T-helper 22 cell (primary cell): ENCODE results near the gene RALGDS.
"Not testable (repeated sequence)": the region's sequence is repeated elsewhere in the genome, so short reads cannot be mapped to it uniquely, and the experiment has no call there.

ENCODE experiments used
- DNase-seq: peaks from one replicate; pipeline ENCODE4 v3.0.0-alpha.2; 2020; ENCODE audit warnings: low read depth

RALGDS gene

GRCh38 chr9:133066181-133066983 is 54.7 kb downstream of the RALGDS start:
- DNase-seq, result no peak

- DNase-seq, result no peak
Measured at GRCh38 chr9:133065070-133065388, 56.0 kb downstream of the RALGDS start.

- no peak for DNase-seq
Measured at GRCh38 chr9:133064241-133065069, 56.6 kb downstream of the RALGDS start.

GRCh38 chr9:133063500-133064231 is 57.4 kb downstream of the RALGDS start:
- DNase-seq, result no peak

GRCh38 chr9:133063159-133063499 is 57.9 kb downstream of the RALGDS start:
- DNase-seq, result no peak

GRCh38 chr9:133062569-133062968 is 58.5 kb downstream of the RALGDS start:
- DNase-seq, result not testable (repeated sequence)

GRCh38 chr9:133061764-133062145 is 59.3 kb downstream of the RALGDS start, which contains the start of gene CEL:
CEL (plus strand) TSS chr9:133061981; CDS start chr9:133062003, 22 bp downstream.
- not testable (repeated sequence) for DNase-seq

GRCh38 chr9:133061019-133061763 is 59.8 kb downstream of the RALGDS start:
- not testable (repeated sequence) for DNase-seq

- no peak for DNase-seq
Measured at GRCh38 chr9:133060417-133060841, 60.6 kb downstream of the RALGDS start.

- no peak for DNase-seq
Measured at GRCh38 chr9:133059623-133060022, 61.4 kb downstream of the RALGDS start.

- no peak for DNase-seq
Measured at GRCh38 chr9:133058550-133059320, 62.3 kb downstream of the RALGDS start.

GRCh38 chr9:133058071-133058470 is 63.0 kb downstream of the RALGDS start:
- DNase-seq, result no peak

- no peak for DNase-seq
Measured at GRCh38 chr9:133057553-133057952, 63.5 kb downstream of the RALGDS start.

- no peak for DNase-seq
Measured at GRCh38 chr9:133057006-133057405, 64.0 kb downstream of the RALGDS start.

- DNase-seq, result no peak
Measured at GRCh38 chr9:133056533-133056932, 64.5 kb downstream of the RALGDS start.

- DNase-seq, result no peak
Measured at GRCh38 chr9:133055788-133056420, 65.1 kb downstream of the RALGDS start.

GRCh38 chr9:133054966-133055365 is 66.1 kb downstream of the RALGDS start:
- no peak for DNase-seq

GRCh38 chr9:133054194-133054890 is 66.7 kb downstream of the RALGDS start:
- no peak for DNase-seq

GRCh38 chr9:133051966-133052539 is 69.0 kb downstream of the RALGDS start:
- DNase-seq, result no peak
